SKM-1 (cell line): ENCODE measurements around the gene SRC.

Source experiments
- DNase-seq: peaks from one replicate; lab custom pipeline; 2025; ENCODE audit not compliant: unreplicated experiment; lab: John Stamatoyannopoulos, UW

SRC gene

DNA sequence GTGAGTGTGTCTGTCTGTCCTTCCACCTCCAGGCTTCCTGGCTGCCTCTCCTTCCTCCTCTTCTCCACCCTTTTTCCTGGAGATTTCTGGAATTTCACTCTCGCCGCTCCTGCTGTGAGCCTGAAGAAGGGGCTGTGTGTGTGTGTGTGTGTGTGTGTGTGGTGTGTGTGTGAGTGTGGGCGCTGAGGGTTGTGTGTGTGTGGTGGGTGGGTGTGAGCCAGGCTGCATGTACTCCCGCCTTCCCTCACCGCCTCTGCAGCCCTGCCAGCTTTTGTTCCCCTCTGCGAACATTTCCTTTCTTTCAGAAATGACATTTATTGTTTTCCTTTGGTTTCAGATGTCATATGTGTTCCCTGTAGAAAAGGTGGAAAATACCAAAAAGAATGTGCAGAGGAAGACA, 76.0 kb downstream of the SRC start:
- DNase-seq, result no peak

GRCh38 chr20:37422791-37423286, 76.9 kb downstream of the SRC start:
- no peak for DNase-seq

DNA sequence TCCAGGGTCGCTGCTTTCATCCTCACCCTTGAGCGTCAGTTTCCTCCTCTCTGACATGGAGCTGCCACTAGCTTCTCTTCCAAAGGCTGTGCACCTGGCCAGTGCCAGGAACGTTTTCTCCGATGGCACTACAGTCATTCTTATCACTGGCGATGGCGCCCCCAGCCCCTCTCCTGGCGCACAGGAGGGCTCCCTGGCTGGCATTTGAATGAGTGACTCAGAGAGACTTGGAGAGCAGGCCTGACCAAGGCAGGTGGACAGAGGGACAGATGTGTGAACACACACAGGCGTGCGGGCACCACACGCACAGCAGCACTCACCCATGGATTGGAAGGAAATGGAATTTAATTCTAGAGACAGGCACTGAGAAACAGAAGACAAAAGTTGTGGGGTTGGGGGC, 77.6 kb downstream of the SRC start:
- DNase-seq, result no peak

GRCh38 chr20:37424062-37424851, 78.3 kb downstream of the SRC start:
- DNase-seq, result no peak

- no peak for DNase-seq
These were observed 79.2 kb downstream of the SRC start for GRCh38 chr20:37425103-37425625.

DNA sequence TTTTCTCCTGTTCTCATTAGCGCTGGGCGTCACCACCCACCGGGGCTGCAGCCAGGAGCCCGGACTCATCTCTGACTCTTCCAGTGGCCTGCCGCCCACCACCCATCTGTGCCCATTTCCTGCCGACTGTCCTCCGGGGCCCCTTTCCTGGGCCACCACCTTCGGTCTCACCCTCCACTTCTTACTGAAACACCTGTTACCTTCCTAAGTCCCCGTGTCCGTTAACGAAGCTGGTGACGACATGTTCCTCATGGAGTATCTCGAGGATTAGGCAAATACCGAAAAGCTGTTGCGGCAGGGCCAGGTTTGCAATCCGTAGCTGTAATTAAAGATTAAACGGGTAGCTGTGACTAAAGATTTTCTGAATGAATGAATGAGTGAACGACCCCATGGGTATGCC, 80.2 kb downstream of the SRC start:
- no peak for DNase-seq

GRCh38 chr20:37426978-37427377, 81.0 kb downstream of the SRC start:
- DNase-seq, result no peak

DNA sequence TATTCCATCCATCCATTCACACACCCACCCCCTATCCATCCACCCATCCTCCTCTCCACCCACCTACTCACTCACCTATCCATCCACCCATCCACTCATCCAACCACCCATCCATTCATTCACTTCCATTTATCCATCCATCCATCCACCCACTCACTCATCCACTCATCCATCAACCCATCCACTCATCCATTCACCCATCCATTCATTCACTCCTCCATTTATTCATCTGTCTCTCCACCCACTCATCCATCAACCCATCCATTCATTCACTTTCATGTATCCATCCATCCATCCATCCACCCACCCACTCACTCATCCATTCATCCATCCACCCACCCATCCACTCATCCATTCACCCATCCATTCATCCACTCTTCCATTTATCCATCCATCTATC, 84.1 kb downstream of the SRC start:
- DNase-seq, result no peak

- DNase-seq, result no peak
These were observed 85.0 kb downstream of the SRC start for GRCh38 chr20:37430778-37431460.

DNA sequence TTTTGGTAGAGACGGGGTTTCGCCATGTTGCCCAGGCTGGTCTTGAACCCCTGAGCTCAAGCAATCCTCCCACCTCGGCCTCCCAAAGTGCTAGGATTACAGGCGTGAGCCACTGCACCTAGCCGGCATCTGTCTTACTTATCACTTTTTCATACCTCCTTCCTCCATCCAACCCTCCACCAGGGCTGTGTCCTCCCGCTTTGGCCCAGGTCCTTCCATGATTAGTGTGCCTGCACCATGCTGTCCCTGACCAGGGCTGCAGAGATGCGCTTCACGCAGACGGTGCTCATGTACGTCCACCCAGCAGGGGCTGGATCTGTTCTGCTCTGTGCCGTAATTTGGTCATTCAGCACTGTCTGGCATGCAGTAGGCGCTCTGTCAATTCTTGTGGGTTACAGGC, 85.8 kb downstream of the SRC start:
- no peak for DNase-seq

DNA sequence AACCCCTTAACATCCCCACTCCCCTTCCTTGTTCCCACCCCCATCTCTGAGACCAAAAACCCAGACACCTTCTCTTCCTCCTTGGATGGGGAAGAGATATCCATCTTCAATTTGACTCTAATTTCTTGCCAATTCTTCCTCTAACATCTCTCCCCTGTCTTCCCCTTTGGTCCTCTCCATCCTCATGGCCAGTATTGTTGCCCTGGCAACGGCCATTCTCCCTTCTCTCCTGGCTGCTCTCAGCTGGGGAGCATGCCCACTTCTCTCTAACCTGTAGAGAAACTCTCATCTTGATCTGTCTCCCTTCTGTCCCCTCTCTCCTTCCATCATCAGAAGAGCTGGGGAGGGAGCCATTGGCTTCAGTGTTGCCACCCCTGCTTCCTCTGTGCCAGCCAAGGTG, 86.7 kb downstream of the SRC start:
- no peak for DNase-seq

- DNase-seq, result no peak
These were observed 89.7 kb downstream of the SRC start for GRCh38 chr20:37435607-37436006.

DNA sequence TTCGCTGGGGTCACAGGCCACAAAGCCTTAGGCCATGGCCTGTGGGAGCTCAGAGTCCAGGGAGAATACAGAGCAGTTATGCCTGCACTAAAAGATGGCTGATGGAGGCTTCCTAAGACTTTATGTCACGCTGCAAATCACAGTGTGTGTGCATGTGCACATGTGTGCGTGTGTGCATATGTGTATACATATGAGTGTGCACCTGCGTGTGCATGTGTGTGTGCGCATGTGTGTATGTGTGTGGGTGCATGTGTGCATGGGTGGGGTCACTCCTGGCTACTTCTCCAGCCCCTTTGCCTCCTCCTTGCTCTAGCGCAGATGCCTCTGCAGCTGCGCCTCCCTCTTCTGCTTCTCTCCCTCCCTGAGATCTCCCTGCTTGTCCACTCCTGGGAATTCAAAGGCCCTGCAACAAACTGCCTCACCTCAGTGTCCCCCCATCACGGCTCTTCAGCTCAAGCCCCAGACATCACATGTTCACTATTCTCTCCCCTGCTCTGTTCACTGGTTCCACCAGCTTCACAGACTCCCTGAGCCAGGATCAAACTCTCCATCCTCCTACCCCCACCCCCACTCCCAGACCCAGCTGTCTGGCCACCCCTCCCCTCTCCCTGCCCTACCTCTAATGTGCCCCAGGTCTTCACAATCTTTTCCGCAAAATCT, 90.7 kb downstream of the SRC start:
- no peak for DNase-seq

GRCh38 chr20:37437676-37438075, 91.7 kb downstream of the SRC start:
- no peak for DNase-seq

GRCh38 chr20:37438464-37439222, 92.7 kb downstream of the SRC start:
- no peak for DNase-seq

DNA sequence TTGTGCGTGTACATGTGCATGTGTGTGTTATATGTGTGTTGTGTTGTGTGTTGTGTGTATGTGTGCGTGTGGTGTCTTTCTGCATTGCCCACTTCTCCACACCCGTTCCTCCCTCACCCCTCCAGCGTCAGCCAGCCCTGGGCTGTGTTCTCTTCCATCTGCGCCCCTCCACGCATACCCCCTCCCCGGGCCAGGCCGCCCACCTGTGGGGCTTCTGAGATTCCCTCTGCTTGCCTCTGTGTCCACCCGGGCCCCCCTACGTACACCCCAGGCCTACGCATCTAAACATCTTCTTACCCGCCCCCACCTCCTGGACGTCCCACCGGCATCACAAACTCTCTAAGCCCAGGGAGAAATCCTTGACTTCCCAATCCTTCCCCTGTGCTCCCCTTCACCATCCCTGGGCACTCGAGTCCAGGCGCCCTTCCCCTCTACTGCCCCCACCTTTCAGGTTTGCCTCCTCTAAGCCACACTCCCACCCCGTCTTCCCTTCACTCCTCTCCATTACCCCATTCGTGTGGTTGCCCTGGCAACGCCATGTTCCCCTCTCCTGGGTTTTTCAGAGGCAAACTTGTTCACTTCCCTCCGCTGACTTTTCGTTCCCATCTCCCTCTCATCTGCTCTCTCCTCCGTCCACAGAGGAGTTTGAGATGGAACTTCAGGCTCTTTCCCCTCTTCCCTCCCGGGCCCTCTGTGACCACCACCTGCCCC, 93.4 kb downstream of the SRC start:
- no peak for DNase-seq

DNA sequence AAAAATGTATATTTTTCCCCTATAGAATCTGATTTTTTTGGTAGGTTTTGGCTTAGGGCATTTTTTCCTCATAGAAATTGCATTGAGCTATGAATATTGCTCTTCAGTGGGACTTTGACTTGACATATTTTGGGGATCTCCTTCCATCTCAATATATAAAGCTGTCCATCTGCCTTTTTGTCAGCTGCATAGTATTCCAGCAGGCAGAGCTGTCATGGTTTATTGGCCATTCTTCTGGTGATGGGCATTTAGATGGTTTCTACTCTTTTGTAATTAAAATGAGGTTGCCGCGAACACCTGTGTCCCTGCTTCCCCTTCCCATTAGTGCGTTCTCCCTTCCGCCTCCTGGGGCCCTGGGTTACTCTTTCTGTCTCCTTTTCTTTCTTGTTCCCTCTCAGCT, 95.1 kb downstream of the SRC start:
- DNase-seq, result no peak

DNA sequence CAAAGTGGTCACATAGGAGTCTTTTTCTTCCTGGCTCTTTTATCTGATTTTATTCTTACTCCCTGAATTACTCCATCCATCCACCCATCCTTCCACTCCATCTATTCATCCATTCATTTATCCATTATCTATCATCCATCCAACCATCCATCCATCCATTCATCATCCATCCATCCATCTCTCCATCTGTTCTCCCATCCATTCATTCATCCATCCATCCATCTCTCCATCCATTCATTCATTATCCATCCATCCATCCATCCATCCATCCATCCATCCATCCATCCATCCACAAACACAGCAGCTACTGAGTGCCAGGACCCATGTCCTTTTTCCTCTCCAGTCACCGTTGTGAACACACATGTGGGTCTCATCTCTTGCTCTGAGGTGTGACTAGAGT, 96.6 kb downstream of the SRC start:
- DNase-seq, result no peak

DNA sequence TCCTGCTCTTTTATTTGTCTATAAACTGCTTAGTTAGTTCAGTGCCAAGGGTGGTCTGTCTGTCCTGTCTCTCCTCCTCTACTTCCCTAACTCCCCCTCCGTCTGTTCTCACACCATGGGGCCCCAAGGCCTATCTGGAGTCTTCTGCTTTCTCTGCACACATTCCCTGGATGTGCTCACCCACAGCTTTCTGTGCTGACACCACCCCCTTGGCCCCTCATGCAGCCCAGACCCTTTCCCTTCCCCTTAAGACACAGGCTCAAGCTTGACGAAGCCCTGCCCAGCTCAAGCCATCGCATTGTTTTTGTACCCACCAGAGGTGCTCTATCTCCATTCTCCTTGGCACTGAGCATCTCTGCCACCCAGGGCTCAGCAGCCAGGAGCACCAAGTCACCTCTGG, 97.0 kb downstream of the SRC start:
- DNase-seq, result no peak

DNA sequence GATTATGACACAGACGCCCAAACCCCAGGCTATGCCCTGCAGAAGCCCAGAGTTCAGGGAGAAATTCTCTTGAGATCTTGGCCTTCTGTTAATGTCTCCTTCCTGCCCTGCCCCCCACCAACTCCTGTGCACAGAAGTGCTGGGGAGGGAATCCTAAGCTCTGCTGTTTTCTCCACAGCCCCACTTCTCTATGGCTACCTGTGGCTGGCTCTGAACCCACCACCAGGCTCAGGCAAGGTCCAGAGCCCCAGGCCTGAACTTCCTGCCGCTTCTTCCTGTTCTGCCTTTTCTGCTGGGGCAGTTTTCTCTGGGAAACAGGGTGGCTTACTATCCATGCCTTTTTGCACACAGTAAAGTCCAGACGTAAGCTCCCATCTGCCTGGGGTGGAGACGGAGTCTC, 97.7 kb downstream of the SRC start:
- DNase-seq, result no peak
